Chondrocyte (in vitro differentiated cells): ENCODE results near the gene ZNF212. TPM values are rescaled to one million over a fixed set of nuclear protein-coding genes. Genes with fewer than 3 reads are reported as not detected.
A peak's percentile ranks its signal among the peaks of the same experiment; 100 is the strongest.
"Not testable (repeated sequence)": the region's sequence is repeated elsewhere in the genome, so short reads cannot be mapped to it uniquely, and the experiment has no call there.

ENCODE experiments used
- DNase-seq: peaks from one replicate; pipeline ENCODE4 v3.0.0; 2021; ENCODE audit warnings: mixed read lengths, low spot score
- H3K27ac Mint-ChIP-seq: one replicate; pipeline ENCODE4 v1.8.0; 2021; ENCODE audit warnings: mild to moderate bottlenecking, moderate library complexity, mixed read lengths; ENCODE audit not compliant: unreplicated experiment
- H3K27me3 Mint-ChIP-seq: 2 replicates; pipeline ENCODE4 v1.8.0; 2021; ENCODE audit warnings: low read depth, mixed read lengths
- H3K36me3 Mint-ChIP-seq: 2 replicates; pipeline ENCODE4 v1.8.0; 2021; ENCODE audit warnings: low read depth, mixed read lengths
- H3K4me1 Mint-ChIP-seq: 2 replicates; pipeline ENCODE4 v1.8.0; 2021; ENCODE audit warnings: low read depth, mild to moderate bottlenecking, mixed read lengths
- H3K4me3 Mint-ChIP-seq: one replicate; pipeline ENCODE4 v1.8.0; 2021; ENCODE audit warnings: mild to moderate bottlenecking, moderate library complexity, mixed read lengths; ENCODE audit not compliant: unreplicated experiment
- H3K9me3 Mint-ChIP-seq: 2 replicates; pipeline ENCODE4 v1.8.0; 2021; ENCODE audit warnings: low read depth, mixed read lengths
- CTCF ChIP-seq: fragments of 200-600 bp; sonication (generic); IDR thresholded peaks from 2 replicates; pipeline ENCODE4 v1.5.0; 2021; ENCODE audit warnings: antibody characterized with exemption, mild to moderate bottlenecking, moderate library complexity
- total RNA-seq: library from RNA; stranded (reverse); gene quantifications from 3 replicates; pipeline ENCODE4 v1.2.1, GENCODE V29; 2021

The ZNF212 gene
- total RNA-seq, 1 donor from 2014 or later: 7.9 TPM

- DNase-seq: no peak
- H3K27ac Mint-ChIP-seq: peak within 1 kb of the TSS; percentile 95
- no peaks in the 10 kb centered on the region for H3K27me3 Mint-ChIP-seq
- no peaks in the 10 kb centered on the region for H3K9me3 Mint-ChIP-seq
- H3K4me1 Mint-ChIP-seq: peaks cover 29% of the 10 kb centered on the region
- TF ChIP-seq CTCF: peak; percentile 90
- peak within 1 kb of the TSS; percentile 81 for H3K4me3 Mint-ChIP-seq
- H3K36me3 Mint-ChIP-seq: peaks cover 11% of the 10 kb centered on the region
Observed at GRCh38 chr7:149261829-149262617, 22.6 kb downstream of the ZNF212 start, which contains the start of gene ZNF783. Gene ZNF783 (plus strand): TSS chr7:149262196. CDS start chr7:149262334, 138 bp downstream.

DNA sequence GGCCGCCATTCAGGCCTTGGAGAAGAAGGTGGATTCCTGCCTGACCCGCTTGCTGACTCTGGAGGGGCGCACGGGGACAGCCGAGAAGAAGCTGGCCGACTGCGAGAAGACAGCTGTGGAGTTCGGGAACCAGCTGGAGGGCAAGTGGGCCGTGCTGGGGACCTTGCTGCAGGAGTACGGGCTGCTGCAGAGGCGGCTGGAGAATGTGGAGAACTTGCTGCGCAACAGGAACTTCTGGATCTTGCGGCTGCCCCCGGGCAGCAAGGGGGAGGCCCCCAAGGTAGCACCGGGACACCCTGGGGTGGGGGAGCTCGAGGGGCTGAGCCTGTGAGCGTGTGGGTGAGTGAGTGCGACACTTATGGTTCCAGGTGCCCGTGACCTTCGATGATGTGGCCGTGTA, 27.0 kb downstream of the ZNF212 start:
- Mint-ChIP-seq H3K4me3 (no peak overlapping the region), H3K4me1 (peaks cover 24% of the 10 kb centered on the region), H3K9me3 (no peaks in the 10 kb centered on the region), H3K27me3 (no peaks in the 10 kb centered on the region), H3K27ac (no peak overlapping the region), H3K36me3 (peaks cover 25% of the 10 kb centered on the region)
- DNase-seq: no peak
- no peak for TF ChIP-seq CTCF

DNA sequence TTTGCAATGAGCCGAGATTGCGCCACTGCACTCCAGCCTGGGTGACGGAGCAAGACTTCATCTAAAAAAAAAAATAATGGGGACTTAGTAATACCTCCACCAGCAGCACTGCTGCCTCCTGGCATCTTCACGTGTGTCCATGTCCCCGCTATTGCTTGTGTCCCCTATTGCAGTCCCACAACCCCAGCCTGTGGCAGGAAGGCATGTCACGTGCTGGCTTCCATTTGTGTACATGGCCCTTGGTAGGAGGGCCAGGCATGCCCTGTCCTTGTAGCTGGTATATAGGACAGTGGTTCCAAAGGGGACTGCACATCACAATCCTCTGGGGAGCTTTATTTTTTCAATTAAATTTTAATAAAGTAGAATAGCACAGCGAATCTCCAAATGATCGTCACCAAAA, 28.3 kb downstream of the ZNF212 start:
- peaks cover 18% of the 10 kb centered on the region for H3K4me1 Mint-ChIP-seq
- TF ChIP-seq CTCF: no peak
- no peak for DNase-seq
- H3K9me3 Mint-ChIP-seq: no peaks in the 10 kb centered on the region
- peaks cover 28% of the 10 kb centered on the region for H3K36me3 Mint-ChIP-seq
- no peak overlapping the region for H3K4me3 Mint-ChIP-seq
- H3K27me3 Mint-ChIP-seq: no peaks in the 10 kb centered on the region
- H3K27ac Mint-ChIP-seq: no peak overlapping the region

- not testable (repeated sequence) for H3K27me3 Mint-ChIP-seq, H3K27ac Mint-ChIP-seq, H3K4me1 Mint-ChIP-seq, H3K9me3 Mint-ChIP-seq, H3K4me3 Mint-ChIP-seq
- peak; percentile 25 for DNase-seq
- H3K36me3 Mint-ChIP-seq: peaks cover 47% of the 10 kb centered on the region
Observed at GRCh38 chr7:149274424-149274823, 35.0 kb downstream of the ZNF212 start.

DNA sequence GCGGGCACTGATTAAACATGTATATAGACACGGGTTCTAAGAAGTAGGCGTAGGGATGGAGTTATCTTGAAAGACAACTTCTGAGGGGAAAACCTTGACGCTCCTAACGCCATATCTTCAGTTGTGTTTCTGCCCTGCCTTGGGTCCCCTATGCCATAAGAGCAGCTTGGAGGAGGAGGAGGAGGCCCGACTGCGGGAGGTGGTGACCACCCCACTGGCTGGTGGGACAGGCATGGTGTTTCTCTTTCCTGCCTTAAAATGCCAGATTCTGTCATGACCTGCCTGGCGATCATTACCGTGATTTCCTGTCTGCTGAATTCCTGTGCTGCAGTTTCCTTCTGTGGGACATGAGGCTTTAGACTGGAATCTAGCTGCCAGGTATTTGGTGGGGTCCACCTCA, 38.4 kb downstream of the ZNF212 start:
- peaks cover 51% of the 10 kb centered on the region for H3K36me3 Mint-ChIP-seq
- H3K4me1 Mint-ChIP-seq: no peaks in the 10 kb centered on the region
- no peaks in the 10 kb centered on the region for H3K27me3 Mint-ChIP-seq
- DNase-seq: no peak
- no peak for TF ChIP-seq CTCF
- no peak overlapping the region for H3K27ac Mint-ChIP-seq
- H3K9me3 Mint-ChIP-seq: peaks cover 5% of the 10 kb centered on the region
- no peak overlapping the region for H3K4me3 Mint-ChIP-seq

DNA sequence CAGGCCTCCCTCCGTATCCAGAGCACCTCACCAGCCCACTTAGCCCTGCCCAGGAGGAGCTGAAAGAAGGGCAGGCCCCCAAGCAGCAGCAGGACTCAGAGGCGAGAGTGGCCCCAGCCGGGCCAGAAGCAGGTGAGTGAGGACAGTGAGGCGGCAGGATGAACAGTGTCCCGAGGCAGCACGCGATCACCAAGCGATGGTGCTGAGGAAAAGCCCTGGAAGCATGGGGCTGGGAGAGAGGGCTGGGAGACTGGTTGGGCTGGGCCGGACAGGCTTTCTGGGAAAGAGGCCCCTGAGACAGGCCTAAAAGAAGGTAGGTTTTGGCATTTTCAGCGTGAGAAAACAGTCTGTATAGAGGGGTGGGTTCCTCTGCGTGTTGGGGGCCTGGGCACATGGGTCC, 38.9 kb downstream of the ZNF212 start:
- H3K36me3 Mint-ChIP-seq: peaks cover 46% of the 10 kb centered on the region
- H3K27ac Mint-ChIP-seq: no peak overlapping the region
- H3K9me3 Mint-ChIP-seq: peaks cover 5% of the 10 kb centered on the region
- H3K27me3 Mint-ChIP-seq: no peaks in the 10 kb centered on the region
- no peak overlapping the region for H3K4me3 Mint-ChIP-seq
- no peak for TF ChIP-seq CTCF
- no peaks in the 10 kb centered on the region for H3K4me1 Mint-ChIP-seq
- DNase-seq: no peak
